GM21786 (cell line): ENCODE results near the gene ATP6AP1.
"Not testable (repeated sequence)": the region's sequence is repeated elsewhere in the genome, so short reads cannot be mapped to it uniquely, and the experiment has no call there.

Experiments
- ATAC-seq: cut with Tn5 transposase; IDR thresholded peaks from one replicate; pipeline ENCODE4 v1.9.1; 2021; ENCODE audit not compliant: unreplicated experiment

The ATP6AP1 gene

DNA sequence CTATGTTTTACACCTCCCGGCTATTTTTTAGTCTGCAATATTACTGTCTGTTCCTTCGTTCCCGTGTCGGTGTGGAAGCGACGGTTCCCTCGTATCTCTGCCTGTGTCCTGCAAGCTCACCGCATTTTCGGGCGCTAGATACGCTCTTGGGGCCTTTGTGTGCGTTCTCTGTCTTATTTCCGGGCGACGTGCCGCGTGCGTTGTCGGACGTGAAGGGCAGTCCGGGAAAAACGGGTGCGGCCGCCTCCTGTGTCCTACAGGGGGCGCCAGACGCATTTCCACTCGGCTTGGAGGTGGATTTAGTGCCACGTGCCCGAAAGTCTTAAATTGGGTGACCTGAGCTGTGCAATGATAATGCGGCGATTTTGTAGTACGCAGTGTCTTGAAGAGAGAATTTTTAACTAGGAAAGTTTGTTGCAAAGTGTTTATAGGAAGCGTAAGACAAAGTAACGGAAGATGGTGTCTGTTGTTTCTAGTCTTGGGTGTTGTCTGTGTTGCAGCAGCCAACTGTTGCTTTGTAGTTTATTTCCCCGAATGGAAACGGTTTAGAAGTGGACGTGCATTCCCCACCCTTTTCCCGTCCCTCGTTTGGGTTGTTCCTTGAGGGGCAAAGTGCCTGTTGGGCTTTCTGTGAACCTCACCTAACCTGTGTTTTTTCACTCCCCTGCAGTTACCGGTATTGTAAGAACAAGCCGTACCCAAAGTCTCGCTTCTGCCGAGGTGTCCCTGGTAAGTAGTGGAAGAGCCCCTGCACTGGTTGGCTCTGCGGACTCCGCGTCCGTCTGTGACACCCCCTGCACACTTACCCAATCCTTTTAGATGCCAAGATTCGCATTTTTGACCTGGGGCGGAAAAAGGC is 29.6 kb upstream of the ATP6AP1 start:
- ATAC-seq: peak; percentile 33

DNA sequence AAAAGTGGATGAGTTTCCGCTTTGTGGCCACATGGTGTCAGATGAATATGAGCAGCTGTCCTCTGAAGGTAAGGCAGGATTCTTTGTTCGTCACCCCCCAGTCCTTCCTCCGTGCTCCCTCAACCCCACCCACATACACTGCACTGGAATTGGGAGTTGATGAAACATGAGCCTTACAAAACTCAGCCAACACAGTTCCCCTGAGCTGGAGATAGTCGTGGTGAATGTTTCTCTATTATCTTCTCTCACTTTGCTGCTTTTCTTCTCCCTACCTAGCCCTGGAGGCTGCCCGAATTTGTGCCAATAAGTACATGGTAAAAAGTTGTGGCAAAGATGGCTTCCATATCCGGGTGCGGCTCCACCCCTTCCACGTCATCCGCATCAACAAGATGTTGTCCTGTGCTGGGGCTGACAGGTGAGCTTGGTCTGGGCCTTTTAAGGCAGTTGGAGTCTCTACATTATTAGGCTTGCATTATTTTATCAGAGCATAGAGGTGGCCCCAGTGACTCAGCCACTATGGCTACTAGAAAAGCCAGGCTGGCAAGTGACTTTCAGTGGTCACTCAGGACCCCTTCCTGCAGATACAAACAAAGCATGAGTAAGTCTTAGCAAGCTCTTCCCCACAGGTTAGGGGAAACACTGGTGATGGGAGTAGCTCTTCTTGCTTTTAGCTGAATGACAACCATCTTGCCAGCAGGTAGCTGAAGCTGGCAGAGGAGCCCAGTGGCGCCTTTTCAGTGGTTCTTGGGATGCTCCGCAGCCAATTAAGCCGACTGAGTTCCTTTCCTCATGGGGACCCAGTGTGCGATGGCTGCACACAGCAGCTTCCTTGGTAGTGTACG is 28.7 kb upstream of the ATP6AP1 start:
- ATAC-seq: no peak

DNA sequence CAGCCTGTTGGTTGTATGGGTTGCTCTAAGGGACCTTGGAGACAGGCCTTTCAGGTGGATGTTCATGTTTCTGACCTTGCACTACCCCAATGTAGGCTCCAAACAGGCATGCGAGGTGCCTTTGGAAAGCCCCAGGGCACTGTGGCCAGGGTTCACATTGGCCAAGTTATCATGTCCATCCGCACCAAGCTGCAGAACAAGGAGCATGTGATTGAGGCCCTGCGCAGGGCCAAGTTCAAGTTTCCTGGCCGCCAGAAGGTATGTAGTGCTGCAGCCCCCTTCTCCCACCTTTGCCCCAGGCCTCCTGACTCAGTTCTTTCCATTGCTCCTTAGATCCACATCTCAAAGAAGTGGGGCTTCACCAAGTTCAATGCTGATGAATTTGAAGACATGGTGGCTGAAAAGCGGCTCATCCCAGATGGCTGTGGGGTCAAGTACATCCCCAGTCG is 28.1 kb upstream of the ATP6AP1 start:
- ATAC-seq: not testable (repeated sequence)

DNA sequence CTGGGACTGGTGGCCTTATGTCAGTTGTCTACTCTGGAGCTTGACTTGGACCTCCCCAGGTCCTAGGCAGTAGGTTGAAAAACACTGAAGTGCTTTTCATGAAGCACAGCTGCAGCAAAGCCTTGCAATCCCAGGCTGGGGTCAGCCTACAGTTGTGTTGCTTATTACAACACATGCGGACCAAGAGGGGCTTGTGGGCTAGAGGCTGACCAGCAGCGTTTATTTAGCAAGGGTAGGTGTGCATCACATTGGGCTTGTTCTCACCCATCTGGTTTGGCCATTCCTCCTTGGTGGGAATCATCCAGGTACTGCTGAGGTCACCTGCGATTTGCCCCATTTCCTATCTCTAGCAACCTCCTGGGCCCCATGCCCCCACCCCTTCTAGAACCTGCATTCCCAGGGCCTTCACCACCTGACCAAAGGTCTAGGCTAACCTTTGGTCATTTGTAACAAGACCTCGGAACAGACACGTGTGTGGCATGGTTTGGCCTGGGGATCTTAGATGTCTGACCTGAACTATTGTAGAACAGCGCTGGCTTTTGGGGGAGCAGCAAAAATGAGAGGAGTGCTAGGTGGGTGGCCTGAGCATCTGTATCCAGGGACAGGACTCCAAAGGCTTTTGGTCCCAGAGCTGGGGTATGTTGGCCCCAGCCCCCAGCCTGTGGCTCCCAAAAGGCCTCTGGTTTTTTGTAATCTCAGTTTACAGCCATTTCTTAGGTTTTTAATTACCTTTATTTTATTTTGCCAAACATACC is 27.3 kb upstream of the ATP6AP1 start:
- no peak for ATAC-seq

DNA sequence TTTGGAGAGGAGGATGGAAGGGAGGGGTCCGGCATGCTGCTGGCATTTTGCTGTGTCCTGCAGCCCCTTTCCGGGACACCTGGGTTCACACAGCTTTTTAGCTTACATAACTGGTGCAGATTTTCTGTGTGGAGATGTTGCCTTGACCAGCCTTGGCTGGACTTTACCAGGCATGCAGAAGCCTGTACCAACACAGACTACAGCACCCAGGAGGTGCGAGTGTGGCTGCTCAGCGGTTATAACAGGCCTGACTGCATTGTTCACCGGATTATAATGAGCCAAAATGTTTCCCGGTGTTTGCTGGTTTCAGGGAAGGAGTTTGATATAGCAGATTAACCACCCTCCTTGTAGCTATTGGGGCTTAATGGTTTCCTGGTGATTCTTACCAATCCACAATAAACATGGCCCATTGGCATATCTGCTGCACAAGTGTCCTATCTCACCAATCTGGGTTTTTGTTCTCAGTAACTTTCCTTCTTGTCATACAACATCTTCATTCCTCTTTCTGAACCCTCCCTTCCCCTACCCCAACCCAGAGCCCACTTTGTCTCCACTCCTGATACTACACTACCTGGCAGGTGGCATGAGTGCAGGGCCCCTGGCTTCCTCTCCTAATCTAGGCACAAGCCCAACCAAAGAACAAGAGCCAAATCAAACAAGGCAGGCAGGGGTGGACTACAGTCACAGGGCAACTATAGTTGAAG is 26.4 kb upstream of the ATP6AP1 start:
- no peak for ATAC-seq

DNA sequence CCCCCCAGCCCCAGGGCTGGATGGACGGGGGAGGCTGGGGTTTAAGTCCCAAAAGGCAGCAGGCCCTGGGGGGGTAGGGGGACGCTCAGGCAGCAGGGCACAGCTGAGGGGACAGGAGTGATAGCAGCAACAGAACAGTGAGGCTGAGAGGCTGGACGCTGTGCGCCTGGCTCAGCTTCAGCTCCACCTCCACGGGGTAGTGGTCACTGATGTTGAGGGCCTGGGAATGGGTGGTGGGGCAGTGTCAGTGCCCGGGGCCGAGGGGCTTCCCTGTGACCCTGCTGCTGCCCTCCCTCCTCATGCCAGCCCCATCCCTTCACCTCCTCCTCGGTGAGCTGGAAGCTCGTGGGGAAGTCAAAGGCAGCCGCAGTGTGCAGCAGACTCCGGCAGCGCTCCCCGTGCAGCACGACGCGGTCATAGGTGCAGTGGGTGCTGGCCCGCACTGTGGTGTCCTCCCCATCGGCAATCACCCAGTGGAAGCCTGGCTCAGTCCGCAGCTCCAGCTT is 25.8 kb upstream of the ATP6AP1 start:
- ATAC-seq: no peak

DNA sequence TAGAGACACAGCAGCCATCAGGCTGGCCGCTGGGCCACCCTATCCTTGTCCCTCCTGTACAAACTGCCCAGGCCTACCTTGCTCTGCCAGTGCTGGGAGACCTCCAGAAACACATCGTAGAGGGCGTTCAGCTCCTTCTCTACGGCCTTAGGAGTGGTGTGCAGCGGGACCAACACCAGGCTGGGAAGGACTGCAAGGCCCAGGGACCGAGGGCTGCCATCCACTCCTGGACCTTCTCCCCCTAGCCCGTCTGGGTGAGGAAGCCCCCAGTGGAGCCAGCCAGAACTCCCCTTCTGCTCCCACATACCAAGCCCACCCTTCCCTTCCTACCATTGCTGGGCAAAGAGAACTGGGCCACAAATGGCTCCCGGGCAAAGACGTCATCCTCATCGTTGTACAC is 25.3 kb upstream of the ATP6AP1 start:
- ATAC-seq: no peak

DNA sequence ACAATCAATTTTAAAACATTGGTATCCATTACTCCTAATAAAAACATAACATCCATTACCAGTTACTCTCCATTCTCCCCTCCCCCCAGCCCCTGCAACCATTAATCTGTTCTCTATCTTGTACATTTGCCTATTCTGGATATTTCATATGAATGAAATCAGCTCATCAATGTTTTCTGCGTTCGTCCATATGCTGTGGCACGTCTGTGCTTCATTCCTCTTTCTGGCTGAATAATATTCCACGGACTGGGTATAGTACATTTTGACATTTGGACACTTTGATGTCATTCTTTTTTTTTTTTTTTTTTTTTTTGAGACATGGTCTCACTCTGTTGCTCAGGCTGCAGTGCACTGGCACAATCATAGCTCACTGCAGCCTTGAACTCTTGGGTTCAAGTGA is 24.6 kb upstream of the ATP6AP1 start:
- ATAC-seq: no peak

DNA sequence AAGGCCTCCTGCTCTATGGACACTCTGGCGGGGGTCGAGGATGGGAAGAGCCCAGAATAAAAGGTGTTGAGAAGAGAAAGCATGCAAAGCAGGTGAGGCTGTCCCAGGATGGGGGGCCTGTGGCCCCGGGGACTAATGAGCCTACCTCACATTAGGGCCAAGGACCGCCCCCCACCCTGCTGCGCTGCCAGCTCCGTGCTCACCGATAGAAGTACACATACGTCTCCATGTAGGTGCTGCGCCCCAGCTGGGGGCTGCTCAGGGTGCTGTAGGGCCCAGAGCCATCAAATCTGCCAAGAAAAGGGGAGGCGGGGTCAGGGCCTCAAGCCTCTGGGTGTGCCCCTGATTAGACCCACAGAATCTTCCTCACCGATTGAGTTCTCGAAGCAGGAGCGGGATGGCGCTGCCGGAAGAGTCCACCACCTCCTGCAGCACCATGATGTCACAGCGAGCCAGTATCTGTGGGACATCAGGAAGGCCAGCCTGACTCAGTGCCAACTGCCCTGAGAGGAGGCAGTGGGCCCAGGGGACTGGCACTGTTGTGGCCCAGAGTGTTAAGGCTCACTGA is 23.8 kb upstream of the ATP6AP1 start:
- no peak for ATAC-seq

DNA sequence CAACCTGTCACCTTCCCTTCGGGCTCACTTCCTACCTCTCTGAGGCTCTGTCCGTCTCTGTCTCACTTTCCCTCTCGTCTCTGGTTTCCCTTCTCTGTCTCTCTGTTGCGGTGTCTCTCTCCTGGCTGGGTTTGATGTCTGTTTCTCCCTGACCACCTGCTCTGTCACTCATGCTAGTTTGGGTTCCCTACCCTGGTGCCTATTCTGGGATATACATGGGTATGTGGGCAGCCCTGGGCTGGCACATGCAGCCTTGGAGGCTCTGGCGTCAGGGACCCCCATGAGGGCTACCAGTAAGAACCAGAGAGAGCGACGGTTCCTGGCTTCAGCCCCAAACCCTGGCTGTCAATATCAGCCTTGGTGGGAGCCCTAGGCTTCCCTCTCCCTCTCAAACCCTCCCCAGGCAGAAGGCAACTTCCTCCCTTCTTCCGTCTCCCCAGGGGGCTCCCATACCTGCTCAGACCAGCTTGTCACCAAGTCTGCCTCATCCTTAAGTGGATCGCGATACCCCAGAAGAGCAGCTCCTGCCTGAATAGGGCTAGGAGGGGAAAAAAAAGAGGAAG is 19.7 kb upstream of the ATP6AP1 start:
- peak; percentile 19 for ATAC-seq

DNA sequence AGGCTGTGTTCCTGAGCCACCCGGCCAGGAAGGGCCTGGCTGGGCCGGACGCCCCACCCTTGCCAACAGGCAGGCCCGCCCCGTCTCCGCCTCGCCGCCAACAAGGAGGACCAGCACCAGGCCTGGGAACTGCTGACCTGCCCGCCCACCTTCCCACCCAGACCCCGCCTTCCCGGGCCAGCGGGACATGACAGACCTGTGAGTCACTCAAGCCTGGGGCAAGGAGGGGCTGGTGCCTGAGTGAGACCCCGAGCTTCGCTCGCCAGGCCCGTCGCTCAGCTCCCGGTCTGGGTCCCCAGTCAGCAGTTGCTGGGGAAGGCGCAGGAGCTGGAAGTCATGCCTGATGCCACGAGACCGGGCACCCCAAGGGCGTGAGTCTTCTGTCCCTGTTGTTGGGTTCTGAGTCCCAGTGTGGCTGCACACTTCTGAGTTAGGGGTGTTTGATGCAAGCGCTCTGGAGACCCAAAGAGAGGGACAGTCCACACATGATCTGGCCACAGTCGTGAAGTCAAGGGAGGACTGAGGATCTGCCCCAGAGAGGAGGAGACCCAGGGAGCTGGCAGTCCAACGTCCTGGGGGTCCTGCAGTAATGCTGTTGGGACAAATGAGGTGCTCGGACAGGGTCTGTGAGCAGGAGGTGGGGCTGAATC is 19.1 kb upstream of the ATP6AP1 start, which contains the start of gene DNASE1L1:
TSS of gene DNASE1L1 (minus strand) at position 33 of the 650 bp plus-strand sequence. CDS start 3,686 bp downstream, outside the sequence.
- ATAC-seq: peak; percentile 56

DNA sequence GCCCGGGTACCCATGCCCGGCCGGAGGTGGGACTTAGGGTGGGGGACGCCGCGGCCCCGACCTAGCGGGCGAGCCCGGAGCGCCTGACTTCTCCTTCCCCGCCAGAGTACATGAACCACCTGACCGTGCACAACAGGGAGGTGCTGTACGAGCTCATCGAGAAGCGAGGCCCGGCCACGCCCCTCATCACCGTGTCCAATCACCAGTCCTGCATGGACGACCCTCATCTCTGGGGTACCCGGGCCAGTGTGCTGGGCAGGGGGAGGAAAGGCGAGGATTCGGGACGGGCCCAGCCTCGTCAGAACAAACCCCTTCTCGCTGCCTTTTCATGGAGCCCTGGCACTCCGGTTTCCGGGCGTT is 16.5 kb upstream of the ATP6AP1 start:
- peak; percentile 60 for ATAC-seq

DNA sequence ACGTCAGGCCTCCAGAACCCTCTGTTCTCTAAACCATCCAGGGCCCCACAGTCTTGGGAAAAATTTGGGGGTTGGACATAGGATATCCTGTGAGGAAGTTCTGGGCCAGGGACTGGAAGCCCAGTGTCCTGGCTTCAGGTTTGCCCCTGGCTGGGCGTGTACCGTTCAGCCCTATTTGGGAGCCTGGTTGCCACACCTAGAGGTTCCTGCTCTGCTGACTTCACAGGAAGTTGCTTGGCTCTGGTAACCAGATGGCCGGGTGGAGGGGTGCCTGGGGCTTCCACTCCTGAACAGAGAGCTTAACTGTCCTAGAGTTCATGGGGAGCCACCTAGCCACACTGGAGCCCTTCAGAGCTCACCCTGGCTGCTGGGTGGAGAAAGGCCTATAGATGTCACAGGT is 16.0 kb upstream of the ATP6AP1 start:
- ATAC-seq: no peak

DNA sequence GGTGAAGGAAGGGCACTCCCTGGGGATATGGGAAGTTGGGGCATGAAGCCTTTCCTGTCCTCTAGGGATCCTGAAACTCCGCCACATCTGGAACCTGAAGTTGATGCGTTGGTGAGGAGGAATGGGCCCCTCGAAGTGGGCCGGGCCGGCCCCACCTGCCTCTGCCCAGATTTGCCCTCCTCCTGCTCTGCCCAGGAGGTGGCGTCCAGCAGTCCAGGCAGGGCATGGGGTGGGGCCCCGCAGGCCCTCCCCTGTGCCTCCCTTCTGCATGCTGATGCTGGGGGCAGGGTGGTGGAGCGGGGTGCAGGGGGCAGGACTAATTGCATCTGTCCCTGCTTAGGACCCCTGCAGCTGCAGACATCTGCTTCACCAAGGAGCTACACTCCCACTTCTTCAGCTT is 15.3 kb upstream of the ATP6AP1 start:
- ATAC-seq: no peak

DNA sequence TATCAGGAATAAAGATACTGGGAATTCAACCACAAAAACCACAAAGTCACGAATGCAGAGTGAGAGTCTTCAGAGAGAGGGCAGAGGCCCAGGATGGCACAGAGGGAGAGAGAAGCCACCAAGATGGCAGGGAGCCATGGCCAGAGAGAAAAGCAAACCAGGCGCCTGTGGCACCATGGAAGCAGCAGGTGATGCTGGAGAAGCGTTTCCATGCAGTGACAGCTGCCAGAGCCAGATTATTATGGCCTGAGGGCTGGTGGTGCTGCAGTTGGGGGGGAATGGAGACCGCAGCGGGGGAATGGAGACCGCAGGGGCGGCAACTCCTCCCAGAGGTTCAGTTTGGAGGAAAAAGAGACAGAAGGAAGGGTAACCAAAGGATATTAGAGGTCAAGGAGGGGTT is 11.3 kb upstream of the ATP6AP1 start:
- ATAC-seq: no peak

DNA sequence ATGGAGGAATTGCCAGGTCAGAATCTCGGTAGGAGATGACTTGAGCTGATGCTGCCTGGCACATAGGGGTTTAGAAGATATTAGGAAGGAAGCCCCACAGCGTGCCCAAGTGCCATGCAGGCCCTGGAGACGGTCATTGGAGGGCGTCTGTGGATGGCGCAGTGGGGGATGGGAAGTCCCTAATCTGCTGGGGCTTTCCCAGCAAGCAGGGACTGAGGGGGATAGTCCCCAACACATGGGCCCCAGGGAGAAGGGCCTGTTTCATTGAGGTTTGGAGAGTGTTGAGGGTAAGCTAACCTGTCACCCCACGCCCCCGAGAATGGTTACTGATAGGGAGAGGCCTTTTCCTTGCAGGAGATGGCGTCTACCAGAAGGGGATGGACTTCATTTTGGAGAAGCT is 9.3 kb upstream of the ATP6AP1 start:
- no peak for ATAC-seq

DNA sequence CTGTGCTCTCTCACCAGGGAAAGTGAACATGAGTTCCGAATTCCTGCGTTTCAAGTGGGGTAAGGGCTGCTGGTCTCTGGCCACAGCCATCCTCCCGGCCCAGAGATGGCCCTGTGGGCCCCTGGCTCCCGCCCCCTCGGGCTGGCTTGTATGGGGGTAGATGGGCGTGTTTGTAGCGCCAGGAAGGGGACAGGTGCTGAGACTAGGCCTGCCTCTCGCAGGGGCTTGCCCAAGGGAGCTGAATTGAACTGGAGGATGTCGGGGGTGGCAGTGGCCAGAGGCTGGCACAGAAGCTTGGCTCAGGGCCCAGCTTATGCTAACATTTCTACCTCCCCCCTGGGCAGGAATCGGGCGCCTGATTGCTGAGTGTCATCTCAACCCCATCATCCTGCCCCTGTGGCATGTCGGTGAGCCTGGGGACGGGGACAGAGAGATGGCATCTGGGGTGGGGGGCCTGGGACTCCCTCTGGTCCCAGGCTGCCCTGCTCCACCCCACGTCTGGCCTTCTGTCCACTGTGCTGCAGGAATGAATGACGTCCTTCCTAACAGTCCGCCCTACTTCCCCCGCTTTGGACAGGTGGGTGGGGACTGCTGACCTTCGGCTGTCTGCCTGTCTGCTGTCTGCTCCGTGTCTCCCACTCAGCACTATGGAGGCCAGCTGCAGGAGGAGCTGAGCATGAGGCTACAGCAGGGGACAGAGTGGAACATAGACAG is 8.6 kb upstream of the ATP6AP1 start:
- no peak for ATAC-seq

DNA sequence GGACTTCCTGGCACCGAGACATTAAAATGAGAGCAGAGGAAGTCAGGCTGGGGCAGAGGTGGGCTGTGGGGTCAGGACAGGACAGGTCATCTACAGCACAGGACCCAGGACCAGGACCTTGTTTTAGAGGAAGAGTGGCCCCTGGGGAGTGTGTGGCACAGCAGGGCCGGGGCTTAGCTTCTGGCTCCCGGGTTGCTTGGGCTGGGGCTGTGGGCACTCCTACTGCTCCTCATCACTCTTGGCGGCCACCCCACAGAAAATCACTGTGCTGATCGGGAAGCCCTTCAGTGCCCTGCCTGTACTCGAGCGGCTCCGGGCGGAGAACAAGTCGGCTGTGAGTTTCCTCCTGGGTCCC is 8.1 kb upstream of the ATP6AP1 start:
- no peak for ATAC-seq
